ENCODE data around the gene KRT73.

DNA sequence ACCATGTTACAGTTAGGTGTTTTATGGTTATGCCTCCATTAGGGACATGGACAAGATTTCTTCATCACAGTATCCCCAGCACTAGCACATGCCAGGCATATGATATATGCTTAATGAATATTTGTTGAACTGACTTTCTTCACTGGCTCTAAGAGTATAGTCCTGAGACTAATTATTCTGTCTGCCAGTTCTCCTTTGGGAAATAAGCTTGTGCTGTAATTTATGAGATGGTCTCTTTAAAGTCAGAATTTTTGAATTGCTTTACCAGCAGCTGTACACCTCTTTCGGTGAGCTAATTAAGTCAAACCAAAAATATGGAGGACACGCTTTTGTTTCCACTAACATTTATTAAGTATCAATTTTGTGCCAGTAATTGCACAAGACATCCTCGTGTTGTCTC, 12.3 kb downstream of the KRT73 start:
- TF ChIP-seq POLR2A (IDR thresholded peaks at IDR 0.05; ENCODE audit: control extremely low read depth in 1 of 2, low read depth in 2 of 2, low read length in 2 of 2) (no peak), EZH2 (IDR thresholded peaks at IDR 0.05; ENCODE audit: low read depth, low read length, severe bottlenecking) (no peak), BRCA1 (IDR thresholded peaks at IDR 0.05; ENCODE audit: low read depth, low read length) (no peak), POU5F1 (IDR thresholded peaks at IDR 0.05; ENCODE audit: low read depth, low read length) (no peak), POLR2AphosphoS5 (IDR thresholded peaks at IDR 0.05; ENCODE audit: low read depth, low read length) (no peak), HDAC2 (IDR thresholded peaks at IDR 0.05; ENCODE audit: borderline replicate concordance in 1 of 2, low read depth in 2 of 2, low read length in 2 of 2) (no peak), EP300 (IDR thresholded peaks at IDR 0.05; ENCODE audit: borderline replicate concordance in 1 of 2, low read depth in 2 of 2, low read length in 2 of 2) (no peak)
- TF ChIP-seq, protein P1, sequence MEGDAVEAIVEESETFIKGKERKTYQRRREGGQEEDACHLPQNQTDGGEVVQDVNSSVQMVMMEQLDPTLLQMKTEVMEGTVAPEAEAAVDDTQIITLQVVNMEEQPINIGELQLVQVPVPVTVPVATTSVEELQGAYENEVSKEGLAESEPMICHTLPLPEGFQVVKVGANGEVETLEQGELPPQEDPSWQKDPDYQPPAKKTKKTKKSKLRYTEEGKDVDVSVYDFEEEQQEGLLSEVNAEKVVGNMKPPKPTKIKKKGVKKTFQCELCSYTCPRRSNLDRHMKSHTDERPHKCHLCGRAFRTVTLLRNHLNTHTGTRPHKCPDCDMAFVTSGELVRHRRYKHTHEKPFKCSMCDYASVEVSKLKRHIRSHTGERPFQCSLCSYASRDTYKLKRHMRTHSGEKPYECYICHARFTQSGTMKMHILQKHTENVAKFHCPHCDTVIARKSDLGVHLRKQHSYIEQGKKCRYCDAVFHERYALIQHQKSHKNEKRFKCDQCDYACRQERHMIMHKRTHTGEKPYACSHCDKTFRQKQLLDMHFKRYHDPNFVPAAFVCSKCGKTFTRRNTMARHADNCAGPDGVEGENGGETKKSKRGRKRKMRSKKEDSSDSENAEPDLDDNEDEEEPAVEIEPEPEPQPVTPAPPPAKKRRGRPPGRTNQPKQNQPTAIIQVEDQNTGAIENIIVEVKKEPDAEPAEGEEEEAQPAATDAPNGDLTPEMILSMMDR (IDR thresholded peaks at IDR 0.05; ENCODE audit: control extremely low read depth in 1 of 3, insufficient read depth in 1 of 3, low read depth in 1 of 3, low read length in 3 of 3), result no peak

Data from H1 (cell line).